HG03439 (cell line): Measurements from ENCODE around the gene INSYN2B.

Experiments used
- ATAC-seq: cut with Tn5 transposase; IDR thresholded peaks from one replicate; pipeline ENCODE4 v1.9.1; 2021; ENCODE audit warnings: mild to moderate bottlenecking, moderate library complexity; ENCODE audit not compliant: unreplicated experiment

INSYN2B gene

DNA sequence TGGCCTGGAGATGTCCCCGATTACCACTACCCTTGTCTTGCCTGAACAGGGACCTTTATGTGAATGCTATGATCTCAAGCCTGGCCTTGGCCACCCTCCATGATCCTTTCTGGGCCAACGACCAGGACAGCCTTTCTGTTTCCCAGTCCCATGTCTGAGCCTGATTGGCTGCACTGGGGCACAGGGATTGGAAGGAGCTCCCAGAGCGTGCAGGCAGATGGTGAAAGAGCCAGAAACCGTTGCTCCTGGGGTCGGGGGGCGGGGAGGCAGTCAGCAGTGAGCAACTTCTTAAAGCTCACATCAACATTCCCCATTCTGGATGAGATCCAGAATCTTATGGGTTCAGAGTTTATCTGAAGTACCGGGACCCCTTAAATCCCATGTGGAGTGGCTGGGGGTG, 84.4 kb downstream of the INSYN2B start:
- no peak for ATAC-seq

DNA sequence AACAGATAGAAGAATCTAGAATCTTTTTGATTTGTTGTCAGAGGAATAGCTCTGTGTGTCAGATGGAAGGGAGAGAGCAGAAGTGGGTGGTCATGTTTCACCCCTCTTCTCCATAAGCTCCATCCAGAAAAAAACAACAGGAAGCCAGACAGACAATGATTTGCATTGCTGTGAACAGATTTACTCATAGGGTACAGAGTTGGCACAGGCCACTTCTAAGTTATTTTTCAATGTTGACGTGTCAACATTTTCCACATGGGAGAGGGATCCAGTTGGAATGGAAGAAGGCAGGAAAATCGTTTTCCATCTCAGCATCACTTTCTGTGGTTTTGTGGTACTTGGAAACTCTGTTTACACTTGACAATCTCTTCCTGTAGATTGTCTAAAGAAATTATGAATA, 86.7 kb downstream of the INSYN2B start:
- ATAC-seq, result no peak

DNA sequence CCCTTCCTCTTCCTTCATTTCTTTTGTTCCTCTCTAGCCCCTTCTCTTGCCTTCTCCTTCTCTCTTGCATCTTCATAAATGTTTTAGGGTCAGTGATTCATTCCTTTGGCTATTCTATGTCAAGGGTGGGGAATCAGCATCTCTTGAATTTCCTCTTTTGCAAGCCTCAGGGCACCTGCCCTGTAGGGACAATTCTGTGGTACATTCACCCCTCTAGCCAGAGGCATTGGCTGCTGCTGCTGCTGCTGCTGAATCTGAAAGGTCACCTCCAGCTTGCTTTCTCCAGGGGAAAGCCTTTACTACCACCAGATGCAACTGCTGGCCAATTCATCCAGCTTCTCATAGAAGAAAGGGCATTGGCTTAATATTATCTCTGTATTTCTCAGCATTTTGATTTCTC, 87.3 kb downstream of the INSYN2B start:
- ATAC-seq, result no peak

DNA sequence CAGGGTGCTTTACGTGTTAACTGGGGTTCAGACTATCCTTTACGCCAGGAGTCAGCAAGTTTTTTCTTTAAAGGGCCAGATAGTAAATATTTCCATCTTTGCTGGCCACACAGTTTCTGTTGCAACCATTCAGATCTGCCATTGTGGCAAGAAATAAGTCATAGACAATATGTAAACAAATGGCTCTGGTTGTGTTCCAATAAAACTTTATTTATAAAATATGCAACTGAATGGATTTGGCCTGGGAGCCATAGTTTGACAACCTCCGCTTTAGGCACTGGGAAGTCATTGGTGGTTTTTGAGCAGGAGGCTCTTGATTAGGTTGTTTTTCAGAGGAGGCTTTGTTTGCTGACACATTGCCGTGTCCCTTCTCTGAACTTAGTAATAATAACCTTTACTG, 90.7 kb downstream of the INSYN2B start:
- ATAC-seq, result no peak

DNA sequence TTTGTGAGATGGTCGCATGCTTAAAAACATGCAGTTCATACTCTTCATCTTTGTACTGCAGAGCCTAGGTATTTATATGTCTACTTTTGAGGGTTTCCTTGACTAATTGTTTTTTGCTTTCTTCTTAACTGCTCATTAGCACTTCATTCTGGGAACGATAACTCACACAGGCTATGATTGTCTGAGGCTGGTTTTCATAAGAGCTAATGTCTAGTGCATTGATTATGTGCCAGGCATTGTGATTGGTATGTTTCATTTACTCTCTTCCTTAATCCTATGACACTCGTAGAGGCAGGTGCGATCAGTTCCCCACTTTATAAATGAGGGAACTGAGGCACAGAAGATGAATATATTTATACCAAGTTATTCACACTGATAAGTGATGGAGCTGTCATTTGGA, 93.6 kb downstream of the INSYN2B start:
- no peak for ATAC-seq

DNA sequence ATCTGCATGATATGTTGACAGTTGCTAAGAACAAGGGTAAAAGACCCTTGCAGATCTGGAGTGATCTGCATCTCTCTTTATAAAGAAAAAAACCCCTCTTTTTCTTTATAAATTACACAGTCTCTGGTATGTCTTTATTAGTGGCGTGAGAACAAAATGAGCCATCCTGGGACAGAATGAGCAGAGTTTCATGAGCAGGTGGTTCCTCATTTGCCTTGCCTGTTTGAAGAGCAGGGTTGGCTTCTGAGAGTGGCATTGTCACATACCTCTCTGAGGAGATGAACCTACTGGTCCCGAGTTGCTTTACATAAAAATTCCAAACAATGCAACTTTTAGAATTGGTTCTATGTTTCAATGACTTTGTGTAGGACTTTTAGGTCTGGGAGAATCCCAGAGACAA, 94.3 kb downstream of the INSYN2B start:
- no peak for ATAC-seq

DNA sequence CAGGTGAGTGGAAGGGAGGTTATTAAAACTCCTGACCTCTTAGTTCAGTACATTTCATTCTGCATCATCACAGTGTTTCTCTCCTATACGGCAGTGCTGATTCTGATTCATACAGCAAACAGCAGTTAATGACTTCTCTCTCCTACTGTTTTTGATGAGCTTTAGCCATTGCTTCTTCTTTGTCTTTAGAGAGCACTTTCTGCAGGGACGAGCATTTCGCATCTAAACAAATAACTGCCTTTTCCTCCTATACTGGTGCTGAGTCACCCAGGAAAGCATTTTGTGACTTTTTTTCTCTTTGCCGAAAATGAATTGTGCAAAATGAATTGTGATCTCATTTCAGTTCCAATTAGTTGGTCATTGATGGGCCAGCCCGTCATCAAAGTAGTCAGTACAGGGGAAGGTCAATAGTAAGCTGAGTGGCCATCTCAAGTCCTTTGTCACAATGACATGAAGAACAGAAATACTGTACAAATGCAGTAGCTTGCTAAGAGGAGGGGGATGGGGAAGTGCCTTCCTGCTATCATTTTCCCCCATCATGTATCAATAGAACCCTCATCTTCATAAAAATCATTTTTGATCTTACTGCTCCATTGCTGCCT, 98.5 kb downstream of the INSYN2B start:
- no peak for ATAC-seq

- ATAC-seq, result no peak
These were observed 99.5 kb downstream of the INSYN2B start for GRCh38 chr5:169880785-169881184.

DNA sequence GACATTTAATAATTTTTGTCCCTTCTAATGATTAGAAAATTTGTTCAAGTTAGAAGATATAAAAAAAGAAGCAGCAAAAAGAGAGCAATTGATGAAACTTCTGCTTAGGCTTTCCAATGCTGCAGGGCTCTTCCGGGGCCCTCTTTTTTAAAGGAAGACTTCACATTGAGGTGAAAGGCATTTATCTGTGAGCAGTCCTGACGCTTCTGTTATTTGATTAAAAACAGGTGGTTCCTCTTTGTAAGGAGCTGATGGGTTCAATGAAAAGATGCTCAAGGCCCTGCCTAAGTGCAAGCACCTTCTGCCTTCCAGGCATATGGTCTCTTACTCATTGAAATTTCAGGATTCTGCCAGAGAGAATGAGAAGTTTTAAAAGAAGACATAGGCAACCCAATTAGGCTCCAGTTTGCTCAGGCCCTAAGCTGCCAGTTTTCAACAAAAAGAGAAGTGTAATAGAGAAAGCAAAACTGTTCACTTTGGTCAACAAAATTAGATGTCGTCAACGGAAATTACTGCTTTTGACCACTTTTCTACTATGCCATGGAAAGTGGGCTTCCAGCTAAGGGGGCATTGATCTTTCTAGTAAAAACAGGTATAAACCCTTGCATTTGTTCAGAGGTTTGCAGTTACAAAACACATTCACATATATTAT, 100.2 kb downstream of the INSYN2B start:
- ATAC-seq, result peak; percentile 68

DNA sequence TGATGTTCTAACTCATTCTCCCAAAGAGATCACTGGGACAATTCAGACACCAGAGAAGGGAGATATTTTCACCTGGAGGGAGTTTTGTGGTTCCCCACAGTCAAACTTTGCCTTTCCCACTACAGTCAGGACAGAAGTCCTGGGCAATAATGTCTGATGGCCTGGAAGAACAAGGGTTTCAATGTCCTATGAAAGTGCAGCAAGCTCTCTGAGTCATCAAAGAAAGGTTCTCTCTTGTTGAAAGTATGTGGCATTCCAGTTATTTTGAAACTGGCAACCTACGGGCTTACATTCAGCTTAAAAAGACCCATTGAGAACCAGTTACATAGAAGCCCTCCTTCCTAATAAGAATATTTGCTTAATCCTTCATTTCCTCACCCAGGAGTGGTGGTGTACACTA, 103.9 kb downstream of the INSYN2B start:
- no peak for ATAC-seq

DNA sequence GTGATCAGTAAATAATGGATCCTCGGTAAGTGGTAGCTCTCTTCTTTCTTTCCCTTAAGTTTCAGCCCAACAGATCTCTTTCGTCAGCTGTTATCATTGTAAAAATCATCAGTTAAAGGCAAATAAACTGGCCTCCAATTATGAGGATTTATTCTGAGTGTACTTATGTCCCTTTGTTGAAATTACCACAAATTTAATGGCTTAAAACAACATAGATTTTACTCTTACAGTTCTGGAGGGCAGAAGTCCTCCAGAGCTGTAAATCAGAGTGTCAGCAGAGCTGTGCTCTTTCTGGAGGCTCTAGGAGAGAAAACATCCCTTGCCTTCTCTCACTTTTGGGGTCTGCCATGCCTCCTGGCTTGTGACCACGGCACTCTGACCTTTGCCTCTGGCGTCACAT, 104.6 kb downstream of the INSYN2B start:
- no peak for ATAC-seq

GRCh38 chr5:169875091-169875728, 105.1 kb downstream of the INSYN2B start:
- ATAC-seq, result no peak

DNA sequence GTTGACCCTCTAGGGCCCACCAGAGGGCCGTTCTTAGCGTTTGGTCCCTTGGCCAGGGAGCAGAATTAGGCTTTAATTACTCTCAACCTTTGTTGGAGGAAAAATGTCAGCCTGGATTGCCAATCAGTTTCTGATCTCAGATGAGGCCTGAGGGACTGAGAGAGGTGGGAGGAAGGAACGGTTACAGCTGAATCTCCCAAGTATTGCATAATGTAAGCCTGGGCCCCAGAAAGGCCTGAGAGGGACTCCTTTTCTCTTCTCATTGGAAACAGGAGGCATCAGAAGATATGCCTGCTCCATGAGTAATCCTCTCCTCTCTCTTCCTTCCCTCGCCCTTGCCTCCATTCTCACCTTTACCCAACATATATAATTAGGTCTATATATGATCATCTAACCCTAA, 105.7 kb downstream of the INSYN2B start:
- no peak for ATAC-seq

DNA sequence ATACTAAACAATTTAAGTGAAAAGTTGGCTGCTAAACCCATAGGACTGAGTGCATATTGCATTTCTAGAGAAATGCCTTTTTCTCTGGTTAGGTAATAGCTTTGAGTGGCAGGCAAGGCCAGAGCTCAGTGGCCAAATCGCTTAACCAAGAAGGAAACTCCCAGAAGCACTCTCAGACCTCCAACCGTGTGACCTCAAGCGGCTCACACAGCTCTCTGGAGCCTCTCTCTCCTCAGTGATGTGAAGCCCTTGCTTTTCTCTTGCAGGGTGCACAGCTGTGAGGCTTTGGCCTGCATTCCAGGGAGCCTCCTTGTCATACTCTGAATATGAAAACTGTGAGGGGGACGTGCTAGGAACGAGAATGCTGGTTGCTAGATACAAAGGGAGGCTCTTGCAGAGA, 106.7 kb downstream of the INSYN2B start:
- ATAC-seq, result no peak

DNA sequence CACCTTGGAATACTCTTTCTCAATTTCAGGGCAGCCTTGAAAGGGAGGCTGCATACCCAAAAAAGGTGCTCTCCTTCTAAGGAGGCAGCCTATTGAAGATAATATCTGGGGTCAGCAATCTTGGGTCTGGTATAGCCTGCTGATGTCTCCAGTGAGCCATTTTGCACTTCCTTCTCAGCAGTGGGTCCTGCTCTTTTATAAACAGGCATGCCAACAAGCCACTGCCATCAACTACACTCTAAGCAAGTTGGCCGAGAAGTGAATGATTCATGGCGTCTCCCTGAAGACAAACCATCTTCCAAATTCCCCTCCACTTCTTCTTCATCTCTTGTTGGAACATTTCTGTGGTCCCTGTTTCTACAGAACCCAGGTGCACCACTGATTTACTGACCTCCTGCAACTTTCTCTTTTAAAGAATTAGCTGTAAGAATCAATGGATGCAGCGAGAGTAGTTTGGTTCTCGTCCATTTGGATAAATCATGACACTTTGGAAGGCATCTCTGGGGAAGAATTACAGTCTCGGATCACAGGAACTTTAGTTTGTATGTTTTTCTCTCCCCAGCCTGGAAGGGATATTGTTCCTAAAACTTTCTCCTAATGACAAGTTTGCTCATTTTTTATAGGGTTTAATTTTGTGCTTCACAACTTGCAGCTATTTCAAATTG, 108.3 kb downstream of the INSYN2B start:
- ATAC-seq, result no peak

DNA sequence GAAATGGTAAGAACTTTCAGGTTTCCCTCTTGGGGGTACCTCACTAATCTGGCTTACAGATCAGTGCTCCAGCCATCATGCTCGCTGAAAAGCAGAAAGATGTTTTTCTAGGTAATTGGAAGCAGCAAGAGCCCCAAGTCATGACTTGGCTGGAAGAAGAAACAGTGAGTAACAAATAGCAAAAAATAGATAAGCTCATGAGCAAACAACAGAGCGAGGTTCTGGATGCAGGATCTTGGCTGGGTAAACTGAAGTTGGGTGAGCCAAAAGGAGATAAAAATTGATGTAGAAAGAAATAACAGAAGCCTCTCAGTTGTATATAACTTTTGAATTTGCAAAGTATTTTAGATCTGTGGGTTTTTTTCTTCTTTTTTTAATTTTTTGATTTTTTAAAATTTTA, 110.1 kb downstream of the INSYN2B start:
- ATAC-seq, result no peak

DNA sequence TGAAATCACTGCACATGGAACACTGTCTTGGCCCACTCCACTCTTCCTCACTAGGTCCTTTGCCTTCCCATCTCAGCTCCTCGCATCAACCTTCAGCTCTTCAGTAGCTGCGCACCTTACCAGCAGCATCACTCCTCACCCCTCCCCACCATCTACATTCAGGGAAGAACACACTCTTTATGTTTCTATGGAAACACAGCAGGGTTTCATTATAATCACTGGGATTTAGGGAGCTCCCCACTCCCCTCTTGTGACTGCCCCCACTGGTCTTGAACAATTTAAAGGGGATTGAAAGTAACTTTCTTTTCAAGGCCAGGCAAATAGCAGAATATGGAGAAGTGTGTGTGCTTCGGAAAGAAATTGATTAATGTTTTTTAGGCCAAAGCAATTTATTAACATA, 111.2 kb downstream of the INSYN2B start:
- no peak for ATAC-seq

- ATAC-seq, result no peak
These were observed 112.9 kb downstream of the INSYN2B start for GRCh38 chr5:169867347-169867746.

- no peak for ATAC-seq
These were observed 115.8 kb downstream of the INSYN2B start for GRCh38 chr5:169864483-169864882.

GRCh38 chr5:169862391-169862811, 117.9 kb downstream of the INSYN2B start:
- no peak for ATAC-seq

- no peak for ATAC-seq
These were observed 118.4 kb downstream of the INSYN2B start for GRCh38 chr5:169861934-169862333.

DNA sequence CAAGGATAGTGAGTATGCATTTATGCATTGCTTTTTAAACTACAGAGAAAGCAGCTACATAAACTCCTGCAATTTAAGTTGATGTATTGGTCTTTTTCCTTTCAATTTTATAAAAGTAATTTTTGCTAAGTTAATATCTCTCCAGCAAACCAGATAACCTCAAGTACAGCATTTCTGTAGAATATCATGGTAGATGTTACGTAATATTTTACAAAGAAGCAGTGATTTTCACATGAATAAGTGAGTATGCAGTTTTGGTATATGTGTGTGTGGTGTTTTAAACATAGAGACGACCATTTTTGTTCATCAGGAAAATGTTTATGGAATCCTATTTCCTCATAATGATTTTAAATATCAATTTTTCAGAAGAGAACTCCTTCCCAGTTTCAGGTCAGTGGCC, 118.9 kb downstream of the INSYN2B start:
- ATAC-seq, result no peak
